ENCODE data around the gene GPR75.
"Not testable (repeated sequence)": the region's sequence is repeated elsewhere in the genome, so short reads cannot be mapped to it uniquely, and the experiment has no call there.

GPR75 gene

GRCh38 chr2:53851052-53851757, 8.6 kb downstream of the GPR75 start:
- not testable (repeated sequence) for DNase-seq

GRCh38 chr2:53848062-53848461, 11.7 kb downstream of the GPR75 start:
- DNase-seq: no peak

- no peak for DNase-seq
These were observed 16.2 kb downstream of the GPR75 start for GRCh38 chr2:53843595-53843994.

- no peak for DNase-seq
These were observed 16.9 kb downstream of the GPR75 start for GRCh38 chr2:53842891-53843290.

- DNase-seq: not testable (repeated sequence)
These were observed 18.1 kb downstream of the GPR75 start for GRCh38 chr2:53841651-53842050.

- no peak for DNase-seq
These were observed 19.2 kb downstream of the GPR75 start for GRCh38 chr2:53840580-53840979.

- not testable (repeated sequence) for DNase-seq
These were observed 29.8 kb downstream of the GPR75 start for GRCh38 chr2:53829980-53830290.

- DNase-seq: no peak
These were observed 30.3 kb downstream of the GPR75 start for GRCh38 chr2:53829273-53829979.

GRCh38 chr2:53828331-53828730, 31.4 kb downstream of the GPR75 start:
- DNase-seq: no peak

- no peak for DNase-seq
These were observed 32.2 kb downstream of the GPR75 start for GRCh38 chr2:53827398-53828175.

- no peak for DNase-seq
These were observed 33.0 kb downstream of the GPR75 start for GRCh38 chr2:53826587-53827397.

- no peak for DNase-seq
These were observed 33.7 kb downstream of the GPR75 start for GRCh38 chr2:53826030-53826410.

- peak in 1 of 2 donors; percentile 10 for DNase-seq
These were observed 36.1 kb downstream of the GPR75 start for GRCh38 chr2:53823639-53824038.

GRCh38 chr2:53821810-53822209, 38.0 kb downstream of the GPR75 start:
- DNase-seq: no peak

- no peak for DNase-seq
These were observed 39.1 kb downstream of the GPR75 start for GRCh38 chr2:53820711-53821110.

- no peak for DNase-seq
These were observed 39.7 kb downstream of the GPR75 start for GRCh38 chr2:53820048-53820447.

- no peak for DNase-seq
These were observed 40.1 kb downstream of the GPR75 start for GRCh38 chr2:53819634-53820033.

- DNase-seq: no peak
These were observed 40.8 kb downstream of the GPR75 start for GRCh38 chr2:53818854-53819435.

- no peak for DNase-seq
These were observed 46.6 kb downstream of the GPR75 start for GRCh38 chr2:53813151-53813550.

GRCh38 chr2:53811601-53812000, 48.2 kb downstream of the GPR75 start:
- no peak for DNase-seq

Data from stimulated activated CD4-positive, alpha-beta T cell treated with anti-CD3 and anti-CD28 coated beads, Interleukin-2, amount 100 ng/mL, for 48 hours (primary cell).